Measurements from ENCODE around the gene PRKAB1. TPM values are rescaled to one million over a fixed set of nuclear protein-coding genes. Genes with fewer than 3 reads are reported as not detected.

PRKAB1 gene
- total RNA-seq, 2 experiments from 2014 or later = 18.6 to 24.2 TPM

DNA sequence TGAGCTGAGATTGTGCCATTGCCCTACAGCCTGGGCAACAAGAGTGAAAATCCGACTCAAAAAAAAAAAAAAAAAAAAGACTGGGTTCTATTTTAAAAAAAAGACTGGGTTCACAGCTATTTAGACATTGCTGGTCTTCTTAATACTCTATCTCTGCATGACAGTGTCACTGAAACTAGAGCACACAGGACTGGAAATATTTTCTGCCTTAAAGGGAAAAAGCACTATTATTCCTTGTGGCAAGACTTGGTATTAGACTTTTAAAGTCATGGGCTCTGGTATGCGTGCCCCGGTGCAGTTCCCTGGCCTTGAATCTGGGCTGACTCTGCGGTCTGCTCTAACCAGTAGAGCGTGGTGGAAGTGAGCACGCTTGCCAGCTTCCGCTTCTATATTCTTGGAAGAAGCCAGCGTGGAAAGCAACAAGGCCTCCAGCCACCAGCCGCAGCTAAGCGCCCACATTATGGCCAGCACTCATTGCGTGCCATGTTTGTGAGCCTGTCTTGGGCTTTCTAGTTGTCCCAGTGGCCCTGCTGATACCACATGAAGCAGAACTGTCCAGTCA is 31.3 kb downstream of the PRKAB1 start:
- Mint-ChIP-seq H3K9me3 (no peaks in the 10 kb centered on the region), H3K27ac (no peak overlapping the region), H3K4me1 (ENCODE audit: low read depth) (no peaks in the 10 kb centered on the region), H3K36me3 (ENCODE audit: low read depth) (no peaks in the 10 kb centered on the region), H3K4me3 (no peak overlapping the region), H3K27me3 (no peaks in the 10 kb centered on the region)
- H3K4me1 ChIP-seq (ENCODE audit: insufficient read depth, low read length) = no peaks in the 10 kb centered on the region
- CTCF ChIA-PET = no interaction called here
- no peaks in the 10 kb centered on the region for H3K36me3 ChIP-seq (ENCODE audit: insufficient read depth, low read length)
- ATAC-seq (ENCODE audit: poor library complexity) (no peak), DNase-seq (no peak)
- TF ChIP-seq, protein P1, sequence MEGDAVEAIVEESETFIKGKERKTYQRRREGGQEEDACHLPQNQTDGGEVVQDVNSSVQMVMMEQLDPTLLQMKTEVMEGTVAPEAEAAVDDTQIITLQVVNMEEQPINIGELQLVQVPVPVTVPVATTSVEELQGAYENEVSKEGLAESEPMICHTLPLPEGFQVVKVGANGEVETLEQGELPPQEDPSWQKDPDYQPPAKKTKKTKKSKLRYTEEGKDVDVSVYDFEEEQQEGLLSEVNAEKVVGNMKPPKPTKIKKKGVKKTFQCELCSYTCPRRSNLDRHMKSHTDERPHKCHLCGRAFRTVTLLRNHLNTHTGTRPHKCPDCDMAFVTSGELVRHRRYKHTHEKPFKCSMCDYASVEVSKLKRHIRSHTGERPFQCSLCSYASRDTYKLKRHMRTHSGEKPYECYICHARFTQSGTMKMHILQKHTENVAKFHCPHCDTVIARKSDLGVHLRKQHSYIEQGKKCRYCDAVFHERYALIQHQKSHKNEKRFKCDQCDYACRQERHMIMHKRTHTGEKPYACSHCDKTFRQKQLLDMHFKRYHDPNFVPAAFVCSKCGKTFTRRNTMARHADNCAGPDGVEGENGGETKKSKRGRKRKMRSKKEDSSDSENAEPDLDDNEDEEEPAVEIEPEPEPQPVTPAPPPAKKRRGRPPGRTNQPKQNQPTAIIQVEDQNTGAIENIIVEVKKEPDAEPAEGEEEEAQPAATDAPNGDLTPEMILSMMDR (IDR thresholded peaks at IDR 0.05) = no peak
- H3K27ac ChIP-seq (ENCODE audit: low read depth in 1 of 2, low read length in 2 of 2) = no peak overlapping the region
- no peaks in the 10 kb centered on the region for H3K9me3 ChIP-seq (ENCODE audit: control insufficient read depth in 1 of 2, insufficient read depth in 1 of 2, low read length in 2 of 2)
- H3K4me3 ChIP-seq (ENCODE audit: low read length) = no peak overlapping the region
- H3K27me3 ChIP-seq (ENCODE audit: control insufficient read depth in 1 of 2, insufficient read depth in 2 of 2, low read length in 2 of 2) = no peaks in the 10 kb centered on the region
- POLR2A ChIA-PET = no interaction called here
- intact Hi-C loops (cut with DNase I, micrococcal nuclease) = loop anchor here in 1 of 2 experiments (10.0 kb wide), 1 partner anchor 206 kb away; no protein-coding TSS in a partner anchor

DNA sequence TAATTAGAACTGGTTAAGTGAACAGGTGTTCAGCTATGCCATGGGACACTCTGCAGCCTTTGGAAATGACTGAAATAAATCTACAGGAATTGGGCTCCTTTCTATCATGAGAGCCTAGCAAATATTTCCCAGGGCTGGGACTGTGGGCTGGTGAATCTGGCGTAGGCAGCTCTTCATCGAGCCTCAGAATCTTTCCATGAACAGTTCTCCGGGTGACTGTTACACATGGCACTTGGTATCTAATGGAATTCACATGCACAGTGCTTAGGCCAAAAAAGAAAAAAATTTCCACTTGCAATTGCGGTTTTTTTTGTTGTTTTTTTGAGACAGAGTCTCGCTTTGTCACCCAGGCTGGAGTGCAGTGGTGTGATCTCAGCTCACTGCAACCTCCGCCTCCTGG is 32.1 kb downstream of the PRKAB1 start:
- DNase-seq (no peak), ATAC-seq (ENCODE audit: poor library complexity) (no peak)
- ChIA-PET POLR2A (no interaction called here), CTCF (no interaction called here)
- Histone ChIP-seq H3K4me1 (ENCODE audit: insufficient read depth, low read length) (no peaks in the 10 kb centered on the region), H3K36me3 (ENCODE audit: insufficient read depth, low read length) (no peaks in the 10 kb centered on the region), H3K4me3 (ENCODE audit: low read length) (no peak overlapping the region), H3K27ac (ENCODE audit: low read depth in 1 of 2, low read length in 2 of 2) (no peak overlapping the region), H3K9me3 (ENCODE audit: control insufficient read depth in 1 of 2, insufficient read depth in 1 of 2, low read length in 2 of 2) (no peaks in the 10 kb centered on the region), H3K27me3 (ENCODE audit: control insufficient read depth in 1 of 2, insufficient read depth in 2 of 2, low read length in 2 of 2) (no peaks in the 10 kb centered on the region)
- Mint-ChIP-seq H3K4me3 (no peak overlapping the region), H3K4me1 (ENCODE audit: low read depth) (no peaks in the 10 kb centered on the region), H3K27me3 (no peaks in the 10 kb centered on the region), H3K36me3 (ENCODE audit: low read depth) (no peaks in the 10 kb centered on the region), H3K27ac (no peak overlapping the region), H3K9me3 (no peaks in the 10 kb centered on the region)
- intact Hi-C loops (cut with DNase I, micrococcal nuclease) = no loop called here
- TF ChIP-seq, protein P1 (IDR thresholded peaks at IDR 0.05) = no peak

DNA sequence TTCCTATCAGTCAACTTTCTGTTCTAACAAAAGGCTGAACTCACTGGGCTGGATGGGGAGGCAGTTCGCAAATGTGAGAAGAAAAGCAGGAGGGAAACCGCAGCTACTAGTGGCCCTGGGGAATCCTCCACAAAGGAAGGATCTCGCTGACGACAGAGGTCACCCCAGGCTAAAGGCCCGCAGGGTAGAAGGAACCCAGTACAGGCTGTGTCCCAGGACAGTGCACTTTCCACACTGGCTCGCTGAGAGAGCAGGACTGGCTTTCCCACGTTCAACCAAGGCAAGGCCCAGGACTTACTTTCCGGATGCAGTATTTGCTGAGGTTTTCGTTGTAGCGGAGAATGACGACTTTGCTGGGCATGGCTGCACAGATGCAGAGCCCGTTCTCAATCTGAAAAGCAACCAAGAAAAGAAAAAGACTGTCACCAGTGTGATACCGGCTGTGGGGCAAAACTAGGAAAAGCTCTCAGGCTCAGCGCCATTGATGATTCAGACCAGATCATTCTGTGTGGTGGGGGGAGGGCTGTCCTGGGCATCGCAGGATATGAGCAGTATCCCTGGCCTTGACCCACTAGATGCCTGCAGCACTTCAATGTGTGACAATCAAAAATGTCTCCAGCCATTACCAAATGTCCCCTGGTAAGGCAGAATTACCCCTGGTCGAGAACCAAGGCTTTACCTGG is 36.3 kb downstream of the PRKAB1 start:
- no peak for DNase-seq
- intact Hi-C loops (cut with DNase I, micrococcal nuclease) = no loop called here
- no peak overlapping the region for H3K27ac Mint-ChIP-seq
- POLR2A ChIA-PET = no interaction called here
- TF ChIP-seq, protein P1 (IDR thresholded peaks at IDR 0.05) = no peak
- Histone ChIP-seq H3K4me3 (ENCODE audit: low read length) (no peak overlapping the region), H3K36me3 (ENCODE audit: insufficient read depth, low read length) (no peaks in the 10 kb centered on the region), H3K9me3 (ENCODE audit: control insufficient read depth in 1 of 2, insufficient read depth in 1 of 2, low read length in 2 of 2) (no peaks in the 10 kb centered on the region), H3K27ac (ENCODE audit: low read depth in 1 of 2, low read length in 2 of 2) (no peak overlapping the region), H3K4me1 (ENCODE audit: insufficient read depth, low read length) (no peaks in the 10 kb centered on the region), H3K27me3 (ENCODE audit: control insufficient read depth in 1 of 2, insufficient read depth in 2 of 2, low read length in 2 of 2) (no peaks in the 10 kb centered on the region)
- no peak overlapping the region for H3K4me3 Mint-ChIP-seq
- no peak for ATAC-seq (ENCODE audit: poor library complexity)
- H3K9me3 Mint-ChIP-seq = no peaks in the 10 kb centered on the region
- no peaks in the 10 kb centered on the region for H3K4me1 Mint-ChIP-seq (ENCODE audit: low read depth)
- CTCF ChIA-PET = no interaction called here
- H3K36me3 Mint-ChIP-seq (ENCODE audit: low read depth) = no peaks in the 10 kb centered on the region
- no peaks in the 10 kb centered on the region for H3K27me3 Mint-ChIP-seq

Data from CD4-positive, alpha-beta T cell (primary cell).